Measurements from ENCODE around the gene CFAP68.

Gene CFAP68

DNA sequence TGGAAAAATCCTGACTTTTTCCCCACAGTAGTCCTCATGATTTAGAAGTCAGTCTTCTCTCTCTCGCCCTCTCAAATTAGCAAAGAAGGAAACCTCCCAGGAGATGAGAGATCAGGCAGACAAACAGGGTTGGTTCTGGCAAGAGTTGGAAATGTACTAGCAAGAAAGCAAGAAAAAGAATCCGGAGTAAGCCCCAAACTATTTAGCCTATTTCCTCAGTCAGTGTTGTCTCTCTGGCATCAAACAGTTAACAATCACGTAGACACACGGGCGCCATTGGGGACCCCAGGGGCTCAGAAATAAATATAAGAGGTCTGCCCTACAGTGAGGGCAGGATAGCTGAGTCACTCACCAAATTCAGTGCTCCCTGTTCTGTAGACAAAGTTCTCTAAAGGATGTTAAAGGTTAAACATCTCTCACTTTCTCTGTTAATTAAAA lies 44.0 kb downstream of the CFAP68 start:
- Histone ChIP-seq H3F3A (ENCODE audit: insufficient read depth, low read length) (no peaks in the 10 kb centered on the region), H3K79me2 (ENCODE audit: insufficient read depth, low read length) (no peaks in the 10 kb centered on the region), H3K9me2 (ENCODE audit: low read depth, low read length) (no peaks in the 10 kb centered on the region), H2AFZ (ENCODE audit: low read length) (no peak overlapping the region), H3K9me3 (ENCODE audit: low read length) (no peaks in the 10 kb centered on the region), H3K9ac (ENCODE audit: low read length) (no peak overlapping the region), H3K27ac (ENCODE audit: low read depth, low read length, poor library complexity, severe bottlenecking) (no peak overlapping the region), H4K20me1 (ENCODE audit: insufficient read depth, low read length) (no peaks in the 10 kb centered on the region), H3K4me1 (ENCODE audit: insufficient read depth, low read length, severe bottlenecking) (peaks cover 24% of the 10 kb centered on the region), H3K4me3 (ENCODE audit: low read depth, low read length, poor library complexity, severe bottlenecking) (no peak overlapping the region), H3K27me3 (ENCODE audit: insufficient read depth, low read length) (no peaks in the 10 kb centered on the region), H3K4me2 (ENCODE audit: low read length) (no peak overlapping the region), H3K36me3 (ENCODE audit: insufficient read depth, low read length) (no peaks in the 10 kb centered on the region)
- TF ChIP-seq EZH2 (IDR thresholded peaks at IDR 0.05; ENCODE audit: borderline replicate concordance, low read length), result no peak
- TF ChIP-seq, protein P1, sequence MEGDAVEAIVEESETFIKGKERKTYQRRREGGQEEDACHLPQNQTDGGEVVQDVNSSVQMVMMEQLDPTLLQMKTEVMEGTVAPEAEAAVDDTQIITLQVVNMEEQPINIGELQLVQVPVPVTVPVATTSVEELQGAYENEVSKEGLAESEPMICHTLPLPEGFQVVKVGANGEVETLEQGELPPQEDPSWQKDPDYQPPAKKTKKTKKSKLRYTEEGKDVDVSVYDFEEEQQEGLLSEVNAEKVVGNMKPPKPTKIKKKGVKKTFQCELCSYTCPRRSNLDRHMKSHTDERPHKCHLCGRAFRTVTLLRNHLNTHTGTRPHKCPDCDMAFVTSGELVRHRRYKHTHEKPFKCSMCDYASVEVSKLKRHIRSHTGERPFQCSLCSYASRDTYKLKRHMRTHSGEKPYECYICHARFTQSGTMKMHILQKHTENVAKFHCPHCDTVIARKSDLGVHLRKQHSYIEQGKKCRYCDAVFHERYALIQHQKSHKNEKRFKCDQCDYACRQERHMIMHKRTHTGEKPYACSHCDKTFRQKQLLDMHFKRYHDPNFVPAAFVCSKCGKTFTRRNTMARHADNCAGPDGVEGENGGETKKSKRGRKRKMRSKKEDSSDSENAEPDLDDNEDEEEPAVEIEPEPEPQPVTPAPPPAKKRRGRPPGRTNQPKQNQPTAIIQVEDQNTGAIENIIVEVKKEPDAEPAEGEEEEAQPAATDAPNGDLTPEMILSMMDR (IDR thresholded peaks at IDR 0.05; ENCODE audit: low read length), result no peak

DNA sequence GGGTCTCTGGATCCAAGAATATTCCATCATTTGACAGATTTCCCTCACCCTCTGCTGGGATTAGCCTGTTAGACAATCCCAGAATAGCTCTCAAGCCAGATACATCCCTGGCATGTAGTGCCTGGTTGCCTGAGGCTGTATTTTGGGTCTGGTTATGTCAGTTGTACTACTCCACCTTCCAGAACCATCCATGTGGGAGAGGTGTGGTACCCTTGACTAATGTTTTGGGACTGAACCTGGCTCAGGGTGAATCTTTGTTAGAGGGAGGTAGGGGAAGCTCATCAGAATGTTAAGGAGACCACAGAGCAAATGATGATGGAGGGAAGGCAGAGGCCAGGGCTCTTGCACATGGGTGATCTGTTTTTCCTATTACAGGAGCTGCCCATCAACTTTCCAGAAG lies 44.6 kb downstream of the CFAP68 start:
- Histone ChIP-seq H3K9me3 (ENCODE audit: low read length) (no peaks in the 10 kb centered on the region), H3K4me3 (ENCODE audit: low read depth, low read length, poor library complexity, severe bottlenecking) (no peak overlapping the region), H3K27ac (ENCODE audit: low read depth, low read length, poor library complexity, severe bottlenecking) (no peak overlapping the region), H3K27me3 (ENCODE audit: insufficient read depth, low read length) (no peaks in the 10 kb centered on the region), H3K4me2 (ENCODE audit: low read length) (no peak overlapping the region), H3K4me1 (ENCODE audit: insufficient read depth, low read length, severe bottlenecking) (peaks cover 24% of the 10 kb centered on the region), H3K36me3 (ENCODE audit: insufficient read depth, low read length) (no peaks in the 10 kb centered on the region), H3K79me2 (ENCODE audit: insufficient read depth, low read length) (no peaks in the 10 kb centered on the region), H3K9me2 (ENCODE audit: low read depth, low read length) (no peaks in the 10 kb centered on the region), H4K20me1 (ENCODE audit: insufficient read depth, low read length) (no peaks in the 10 kb centered on the region), H3F3A (ENCODE audit: insufficient read depth, low read length) (no peaks in the 10 kb centered on the region), H2AFZ (ENCODE audit: low read length) (no peak overlapping the region), H3K9ac (ENCODE audit: low read length) (no peak overlapping the region)
- TF ChIP-seq, protein P1 (IDR thresholded peaks at IDR 0.05; ENCODE audit: low read length), result no peak
- no peak for TF ChIP-seq EZH2 (IDR thresholded peaks at IDR 0.05; ENCODE audit: borderline replicate concordance, low read length)

DNA sequence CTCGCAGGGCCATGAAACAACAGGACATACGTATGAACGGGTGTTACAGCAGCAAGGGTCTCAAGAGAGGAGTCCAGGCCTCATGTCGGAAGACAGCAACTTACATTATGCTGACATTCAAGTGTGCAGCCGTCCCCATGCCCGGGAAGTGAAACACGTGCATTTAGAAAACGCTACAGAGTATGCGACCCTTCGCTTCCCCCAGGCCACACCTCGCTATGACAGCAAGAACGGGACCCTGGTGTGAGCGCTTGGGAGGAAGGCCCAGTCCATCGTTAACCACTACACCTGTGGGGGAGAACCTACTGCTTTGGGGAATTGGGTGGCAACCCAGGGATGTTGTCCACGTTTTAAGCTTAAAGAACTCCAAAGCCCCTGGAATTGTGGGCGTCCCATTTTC lies 46.6 kb downstream of the CFAP68 start:
- H3F3A ChIP-seq (ENCODE audit: insufficient read depth, low read length), result no peaks in the 10 kb centered on the region; the same call in 1 of the 2 replicates
- 0 out of 2 replicates have a peak overlapping the region, but pooled peaks have one; percentile 18 for H2AFZ ChIP-seq (ENCODE audit: low read length)
- H3K4me1 ChIP-seq (ENCODE audit: insufficient read depth, low read length, severe bottlenecking), result peaks cover 24% of the 10 kb centered on the region
- peak overlapping the region; percentile 64; the same call in 1 of the 2 replicates for H3K9ac ChIP-seq (ENCODE audit: low read length)
- H3K9me2 ChIP-seq (ENCODE audit: low read depth, low read length), result no peaks in the 10 kb centered on the region
- peak overlapping the region; percentile 70 for H3K4me2 ChIP-seq (ENCODE audit: low read length)
- TF ChIP-seq, protein P1 (IDR thresholded peaks at IDR 0.05; ENCODE audit: low read length), result no peak
- TF ChIP-seq EZH2 (IDR thresholded peaks at IDR 0.05; ENCODE audit: borderline replicate concordance, low read length), result no peak
- H3K79me2 ChIP-seq (ENCODE audit: insufficient read depth, low read length), result no peaks in the 10 kb centered on the region
- no peaks in the 10 kb centered on the region for H3K9me3 ChIP-seq (ENCODE audit: low read length)
- H3K36me3 ChIP-seq (ENCODE audit: insufficient read depth, low read length), result no peaks in the 10 kb centered on the region
- H3K27ac ChIP-seq (ENCODE audit: low read depth, low read length, poor library complexity, severe bottlenecking), result peak overlapping the region; percentile 57
- H3K4me3 ChIP-seq (ENCODE audit: low read depth, low read length, poor library complexity, severe bottlenecking), result peak overlapping the region; percentile 60
- no peaks in the 10 kb centered on the region for H4K20me1 ChIP-seq (ENCODE audit: insufficient read depth, low read length)
- H3K27me3 ChIP-seq (ENCODE audit: insufficient read depth, low read length), result no peaks in the 10 kb centered on the region

Data from OCI-LY1 (cell line).